GM13977 (cell line): ENCODE measurements around the gene TSFM.
A peak's percentile ranks its signal among the peaks of the same experiment; 100 is the strongest.
"Not testable (repeated sequence)": the region's sequence is repeated elsewhere in the genome, so short reads cannot be mapped to it uniquely, and the experiment has no call there.

ENCODE experiments used
- DNase-seq: peaks from one replicate; pipeline ENCODE4 v3.0.0; 2012; ENCODE audit warnings: low spot score
- CTCF ChIP-seq: IDR thresholded peaks from 2 replicates; pipeline ENCODE4 v1.5.1; 2012; ENCODE audit warnings: mild to moderate bottlenecking, control low read depth; ENCODE audit not compliant: insufficient read depth; ENCODE audit errors: extremely low read depth, missing control alignments
- in situ Hi-C: fragments of 300-500 bp; cut with MboI; formaldehyde crosslinking; loops from one replicate; pipeline ENCODE4 v1.12.0; 2022; ENCODE audit warnings: low sequenced_read_pairs, low pct_unique_long_range_greater_than_20kb, mixed read lengths, inconsistent platforms; ENCODE audit not compliant: unreplicated experiment

Gene TSFM

GRCh38 chr12:57769594-57769993, 13.0 kb upstream of the TSFM start:
- in situ Hi-C loops = no loop called here
- TF ChIP-seq CTCF = no peak

GRCh38 chr12:57770734-57771133, 11.9 kb upstream of the TSFM start:
- in situ Hi-C loops = no loop called here
- no peak for TF ChIP-seq CTCF
- DNase-seq = no peak

More at GRCh38 chr12:57769594-57769993, 13.0 kb upstream of the TSFM start:
- no peak for DNase-seq

- no peak for TF ChIP-seq CTCF
- peak; percentile 90 for DNase-seq
Observed at GRCh38 chr12:57771236-57771872, 11.2 kb upstream of the TSFM start.

GRCh38 chr12:57771873-57772428, 10.6 kb upstream of the TSFM start, which contains the start of gene METTL1:
METTL1 (minus strand) TSS chr12:57772105; CDS start chr12:57772083, 22 bp downstream.
- in situ Hi-C loops = no loop called here
- no peak for TF ChIP-seq CTCF
- DNase-seq = peak; percentile 96

More at GRCh38 chr12:57771236-57771872, 11.2 kb upstream of the TSFM start:
- in situ Hi-C loops = no loop called here

- DNase-seq = no peak
- in situ Hi-C loops = no loop called here
- no peak for TF ChIP-seq CTCF
Observed at GRCh38 chr12:57772429-57773322, 9.9 kb upstream of the TSFM start, which contains the start of gene EEF1AKMT3. EEF1AKMT3 (plus strand) TSS chr12:57772614; CDS start chr12:57772725, 111 bp downstream.

- DNase-seq, in situ Hi-C loops: not testable (repeated sequence)
Observed at GRCh38 chr12:57774634-57775033, 8.0 kb upstream of the TSFM start.
